ENCODE measurements around the gene SF3B2. TPM values are rescaled to one million over a fixed set of nuclear protein-coding genes. Genes with fewer than 3 reads are reported as not detected.
A peak's percentile ranks its signal among the peaks of the same experiment; 100 is the strongest.

Gene SF3B2, protein sequence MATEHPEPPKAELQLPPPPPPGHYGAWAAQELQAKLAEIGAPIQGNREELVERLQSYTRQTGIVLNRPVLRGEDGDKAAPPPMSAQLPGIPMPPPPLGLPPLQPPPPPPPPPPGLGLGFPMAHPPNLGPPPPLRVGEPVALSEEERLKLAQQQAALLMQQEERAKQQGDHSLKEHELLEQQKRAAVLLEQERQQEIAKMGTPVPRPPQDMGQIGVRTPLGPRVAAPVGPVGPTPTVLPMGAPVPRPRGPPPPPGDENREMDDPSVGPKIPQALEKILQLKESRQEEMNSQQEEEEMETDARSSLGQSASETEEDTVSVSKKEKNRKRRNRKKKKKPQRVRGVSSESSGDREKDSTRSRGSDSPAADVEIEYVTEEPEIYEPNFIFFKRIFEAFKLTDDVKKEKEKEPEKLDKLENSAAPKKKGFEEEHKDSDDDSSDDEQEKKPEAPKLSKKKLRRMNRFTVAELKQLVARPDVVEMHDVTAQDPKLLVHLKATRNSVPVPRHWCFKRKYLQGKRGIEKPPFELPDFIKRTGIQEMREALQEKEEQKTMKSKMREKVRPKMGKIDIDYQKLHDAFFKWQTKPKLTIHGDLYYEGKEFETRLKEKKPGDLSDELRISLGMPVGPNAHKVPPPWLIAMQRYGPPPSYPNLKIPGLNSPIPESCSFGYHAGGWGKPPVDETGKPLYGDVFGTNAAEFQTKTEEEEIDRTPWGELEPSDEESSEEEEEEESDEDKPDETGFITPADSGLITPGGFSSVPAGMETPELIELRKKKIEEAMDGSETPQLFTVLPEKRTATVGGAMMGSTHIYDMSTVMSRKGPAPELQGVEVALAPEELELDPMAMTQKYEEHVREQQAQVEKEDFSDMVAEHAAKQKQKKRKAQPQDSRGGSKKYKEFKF
- 100 to 1,000 TPM; 189 to 264 (median 224) TPM for total RNA-seq
- total RNA-seq (2013), result 166 TPM
- total RNA-seq, result 222 to 484 (median 300) reads per million in 29 experiments

DNA sequence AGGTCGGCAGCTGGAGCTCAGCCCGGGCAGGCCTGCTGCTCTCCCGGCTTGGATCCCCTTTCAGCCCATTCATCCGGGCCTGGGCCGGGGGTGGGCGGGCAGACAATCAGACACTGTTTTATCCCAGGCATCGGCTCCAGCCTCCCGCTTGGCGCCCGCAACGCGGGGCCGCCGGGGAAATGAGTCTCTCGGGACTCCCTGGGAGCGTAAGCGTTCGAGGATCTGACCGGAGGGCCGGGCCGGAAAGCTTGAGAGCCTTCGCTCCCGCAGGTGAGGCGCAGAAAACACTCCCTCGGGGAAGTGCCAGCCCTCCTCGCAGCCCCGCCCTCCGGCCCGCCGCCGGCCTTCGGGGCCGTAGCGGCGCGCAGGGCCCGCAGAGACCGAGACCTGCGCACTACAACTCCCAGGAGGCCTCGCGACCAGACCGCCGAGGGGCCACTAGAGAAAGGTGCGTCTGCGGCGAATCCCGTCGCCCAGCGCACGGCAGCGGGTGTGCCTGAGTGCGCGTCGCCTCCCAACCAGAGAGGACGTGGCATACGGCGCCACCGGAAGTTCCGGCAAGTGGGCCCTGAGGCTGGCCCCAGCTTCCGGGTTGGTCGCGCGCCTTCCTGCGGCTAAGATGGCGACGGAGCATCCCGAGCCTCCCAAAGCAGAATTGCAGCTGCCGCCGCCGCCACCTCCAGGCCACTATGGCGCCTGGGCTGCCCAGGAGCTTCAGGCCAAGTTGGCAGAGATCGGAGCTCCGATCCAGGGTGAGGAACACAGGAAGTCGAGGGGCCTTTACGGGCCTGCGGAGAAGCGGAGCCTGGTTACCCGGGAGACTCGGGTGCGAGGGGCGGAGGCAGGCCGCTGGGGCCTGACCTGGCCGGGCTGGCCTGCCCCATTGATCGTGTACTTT, at the start of gene SF3B2:
Gene SF3B2 (plus strand): TSS at position 599 of the 898 bp plus-strand sequence. CDS start 21 bp downstream, at position 620.
- ChIA-PET CTCF (interaction anchor here (0.8 to 2.0 kb wide), 5 partner anchors 10 to 84 kb away, joined by 3 to 10 read pairs (median 4); no protein-coding TSS in a partner anchor), POLR2A (interaction anchor here (0.5 to 1.2 kb wide), 6 partner anchors 39 to 553 kb away, joined by 3 to 11 read pairs (median 3); partner anchors contain the start of genes BANF1 (in 1 of the 2) and SIPA1 (in 1 of the 2))
- H3K27me3 ChIP-seq (replicated peaks in 1 of 2; ENCODE audit: control insufficient read depth in 2 of 2, extremely low read depth in 1 of 2, insufficient read depth in 2 of 2, low read length in 1 of 2), result peaks cover 0 to 24% of the 10 kb centered on the region in 2 experiments
- peaks cover 11 to 32% of the 10 kb centered on the region in 2 experiments for H3K4me1 ChIP-seq (ENCODE audit: control insufficient read depth in 1 of 2, extremely low read depth in 1 of 2, insufficient read depth in 2 of 2, low read length in 2 of 2)
- no peaks in the 10 kb centered on the region for H3K9me3 ChIP-seq
- H3K27ac ChIP-seq (ENCODE audit: low read length), result peak within 1 kb of the TSS; percentile 86
- Mint-ChIP-seq H3K4me3 (peak within 1 kb of the TSS; percentile 97 to 100 (median 98)), H3K27me3 (peaks cover 4 to 6% of the 10 kb centered on the region in 2 donors), H3K36me3 (peaks cover 13% of the 10 kb centered on the region), H3K9me3 (no peaks in the 10 kb centered on the region), H3K4me1 (peaks cover 30 to 38% (median 32%) of the 10 kb centered on the region in 3 donors), H3K27ac (peak within 1 kb of the TSS; percentile 98 to 99)
- peak; percentile 95 to 99 (median 98) for ATAC-seq (replicated peaks in 1 of 4)
- H3K36me3 ChIP-seq (ENCODE audit: control insufficient read depth in 2 of 2, extremely low read depth in 1 of 2, insufficient read depth in 1 of 2, low read length in 1 of 2), result peaks cover 6 to 32% of the 10 kb centered on the region in 2 donors
- under 1% methylated on average over 84 of the region's 84 CpGs for WGBS (ENCODE audit: insufficient coverage)
- DNase-seq, result peak; percentile 88 to 97 (median 92)
- H3K4me3 ChIP-seq (ENCODE audit: control insufficient read depth in 1 of 2, extremely low read depth in 1 of 2, low read length in 1 of 2), result peak within 1 kb of the TSS; percentile 95

GRCh38 chr11:66002648-66003225, 49.4 kb upstream of the SF3B2 start:
- Histone ChIP-seq H3K36me3 (ENCODE audit: control insufficient read depth in 2 of 2, extremely low read depth in 1 of 2, insufficient read depth in 1 of 2, low read length in 1 of 2) (peaks cover 13 to 45% of the 10 kb centered on the region in 2 donors), H3K4me3 (ENCODE audit: control insufficient read depth in 1 of 2, extremely low read depth in 1 of 2, low read length in 1 of 2) (peak overlapping the region; percentile 82 to 92), H3K9me3 (no peaks in the 10 kb centered on the region), H3K27ac (ENCODE audit: low read length) (peak overlapping the region; percentile 77), H3K27me3 (replicated peaks in 1 of 2; ENCODE audit: control insufficient read depth in 2 of 2, extremely low read depth in 1 of 2, insufficient read depth in 2 of 2, low read length in 1 of 2) (no peaks in the 10 kb centered on the region), H3K4me1 (ENCODE audit: control insufficient read depth in 1 of 2, extremely low read depth in 1 of 2, insufficient read depth in 2 of 2, low read length in 2 of 2) (peaks cover 5 to 27% of the 10 kb centered on the region in 2 experiments)
- H3K4me3 Mint-ChIP-seq, result peak overlapping the region; percentile 95 to 100 (median 99)
- ChIA-PET CTCF (interaction anchor here in 1 of 2 donors (0.6 to 1.4 kb wide), 7 partner anchors 12 to 1999 kb away, joined by 3 to 8 read pairs (median 5); partner anchors contain the start of genes CCDC85B, FIBP and KAT5), POLR2A (interaction anchor here in 1 of 2 donors (0.6 to 1.0 kb wide), 2 partner anchors 50 to 144 kb away, joined by 3 read pairs; no protein-coding TSS in a partner anchor)
- peak overlapping the region; percentile 99 to 100 for H3K27ac Mint-ChIP-seq
- under 1% methylated on average over 36 of the region's 40 CpGs for WGBS (ENCODE audit: insufficient coverage)
- no peaks in the 10 kb centered on the region for H3K9me3 Mint-ChIP-seq
- H3K4me1 Mint-ChIP-seq, result peaks cover 22 to 46% (median 43%) of the 10 kb centered on the region in 3 donors
- H3K36me3 Mint-ChIP-seq, result peaks cover 33% of the 10 kb centered on the region
- H3K27me3 Mint-ChIP-seq, result no peaks in the 10 kb centered on the region
- DNase-seq, result peak in 6 of 35 experiments; percentile 62 to 87 (median 72)
- peak; percentile 78 to 82 (median 80) for ATAC-seq (replicated peaks in 1 of 4)

- peak overlapping the region; percentile 84 to 89 for H3K27ac Mint-ChIP-seq
- WGBS (ENCODE audit: insufficient coverage), result 72% methylated on average over 5 of the region's 6 CpGs
- ChIA-PET POLR2A (no interaction called here), CTCF (interaction anchor here in 1 of 2 donors (1.4 kb wide), 1 partner anchor 292 kb away, joined by 6 read pairs; the partner anchor contains the start of gene KAT5)
- no peaks in the 10 kb centered on the region for H3K27me3 ChIP-seq (replicated peaks in 1 of 2; ENCODE audit: control insufficient read depth in 2 of 2, extremely low read depth in 1 of 2, insufficient read depth in 2 of 2, low read length in 1 of 2)
- ATAC-seq (replicated peaks in 1 of 4) (no peak), DNase-seq (no peak)
- peak overlapping the region; percentile 64 to 82 for H3K4me3 ChIP-seq (ENCODE audit: control insufficient read depth in 1 of 2, extremely low read depth in 1 of 2, low read length in 1 of 2)
- H3K9me3 Mint-ChIP-seq, result no peaks in the 10 kb centered on the region
- H3K4me3 Mint-ChIP-seq, result peak overlapping the region; percentile 95 to 100 (median 99)
- H3K4me1 Mint-ChIP-seq, result peaks cover 16 to 46% (median 43%) of the 10 kb centered on the region in 3 donors
- peaks cover 28% of the 10 kb centered on the region for H3K36me3 Mint-ChIP-seq
- no peaks in the 10 kb centered on the region for H3K9me3 ChIP-seq
- peaks cover 5 to 27% of the 10 kb centered on the region in 2 experiments for H3K4me1 ChIP-seq (ENCODE audit: control insufficient read depth in 1 of 2, extremely low read depth in 1 of 2, insufficient read depth in 2 of 2, low read length in 2 of 2)
- peak overlapping the region; percentile 55 for H3K27ac ChIP-seq (ENCODE audit: low read length)
- no peaks in the 10 kb centered on the region for H3K27me3 Mint-ChIP-seq
- peaks cover 13 to 39% of the 10 kb centered on the region in 2 donors for H3K36me3 ChIP-seq (ENCODE audit: control insufficient read depth in 2 of 2, extremely low read depth in 1 of 2, insufficient read depth in 1 of 2, low read length in 1 of 2)
Observed at GRCh38 chr11:66003291-66003690, 48.9 kb upstream of the SF3B2 start.

- Histone ChIP-seq H3K36me3 (ENCODE audit: control insufficient read depth in 2 of 2, extremely low read depth in 1 of 2, insufficient read depth in 1 of 2, low read length in 1 of 2) (peaks cover 13 to 31% of the 10 kb centered on the region in 2 donors), H3K4me1 (ENCODE audit: control insufficient read depth in 1 of 2, extremely low read depth in 1 of 2, insufficient read depth in 2 of 2, low read length in 2 of 2) (peaks cover 5 to 27% of the 10 kb centered on the region in 2 experiments), H3K27me3 (replicated peaks in 1 of 2; ENCODE audit: control insufficient read depth in 2 of 2, extremely low read depth in 1 of 2, insufficient read depth in 2 of 2, low read length in 1 of 2) (no peaks in the 10 kb centered on the region), H3K9me3 (no peaks in the 10 kb centered on the region), H3K4me3 (ENCODE audit: control insufficient read depth in 1 of 2, extremely low read depth in 1 of 2, low read length in 1 of 2) (no peak overlapping the region), H3K27ac (ENCODE audit: low read length) (no peak overlapping the region)
- H3K27ac Mint-ChIP-seq, result peak overlapping the region; percentile 8 to 28
- WGBS (ENCODE audit: insufficient coverage), result 25% methylated on average over 1 of the region's 4 CpGs
- H3K27me3 Mint-ChIP-seq, result no peaks in the 10 kb centered on the region
- peaks cover 15 to 43% (median 42%) of the 10 kb centered on the region in 3 donors for H3K4me1 Mint-ChIP-seq
- H3K36me3 Mint-ChIP-seq, result peaks cover 19% of the 10 kb centered on the region
- POLR2A ChIA-PET, result no interaction called here
- CTCF ChIA-PET, result no interaction called here
- ATAC-seq (replicated peaks in 1 of 4) (no peak), DNase-seq (no peak)
- no peaks in the 10 kb centered on the region for H3K9me3 Mint-ChIP-seq
- H3K4me3 Mint-ChIP-seq, result peak overlapping the region; percentile 44 to 95 (median 47)
Observed at GRCh38 chr11:66004186-66004585, 48.0 kb upstream of the SF3B2 start.

DNA sequence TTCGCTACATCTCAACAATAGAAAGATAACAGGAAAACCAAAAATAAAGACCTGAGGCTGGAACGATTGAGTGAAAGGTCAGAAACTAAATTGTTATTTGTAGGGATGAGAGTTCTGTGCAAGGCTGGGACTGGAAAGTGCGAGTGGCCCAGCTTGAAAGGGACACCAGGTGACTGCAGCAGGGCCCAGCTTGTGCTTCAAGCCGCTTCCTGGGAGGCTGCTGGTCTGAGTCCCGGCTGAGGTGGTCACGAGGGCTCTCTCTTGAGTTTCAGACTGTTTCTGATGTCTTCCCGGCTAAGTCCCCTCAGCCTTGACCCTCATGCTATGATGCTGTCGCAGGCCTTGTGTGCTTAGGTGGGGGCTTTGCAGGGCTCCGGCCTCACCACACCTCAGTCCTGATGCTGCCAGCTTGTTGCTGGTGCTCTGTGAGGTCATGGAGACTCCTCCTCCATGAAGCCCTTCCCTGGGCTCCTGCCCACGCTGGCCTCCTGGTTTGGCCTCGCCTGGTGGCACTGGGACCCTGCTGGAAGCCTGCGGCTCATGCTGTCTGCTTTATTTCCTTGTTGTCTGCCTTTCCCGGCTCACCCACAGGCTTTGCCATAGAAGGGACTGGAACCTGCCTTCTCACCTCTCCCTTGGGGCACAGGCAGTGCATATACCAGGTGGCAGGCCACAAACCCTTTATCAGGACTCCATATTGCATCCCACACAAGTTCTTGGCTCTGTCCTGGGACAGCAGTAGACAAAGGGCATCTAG, 45.9 kb upstream of the SF3B2 start:
- no peaks in the 10 kb centered on the region for H3K9me3 ChIP-seq
- no peak overlapping the region for H3K4me3 Mint-ChIP-seq
- H3K36me3 Mint-ChIP-seq, result peaks cover 11% of the 10 kb centered on the region
- no peaks in the 10 kb centered on the region for H3K9me3 Mint-ChIP-seq
- H3K27me3 ChIP-seq (replicated peaks in 1 of 2; ENCODE audit: control insufficient read depth in 2 of 2, extremely low read depth in 1 of 2, insufficient read depth in 2 of 2, low read length in 1 of 2), result peaks cover under 1 to 8% of the 10 kb centered on the region in 2 experiments
- ATAC-seq (replicated peaks in 1 of 4), result no peak
- H3K4me3 ChIP-seq (ENCODE audit: control insufficient read depth in 1 of 2, extremely low read depth in 1 of 2, low read length in 1 of 2), result no peak overlapping the region
- H3K27me3 Mint-ChIP-seq, result peaks cover 0 to 6% of the 10 kb centered on the region in 2 donors
- no peak for DNase-seq
- H3K27ac ChIP-seq (ENCODE audit: low read length), result no peak overlapping the region
- WGBS (ENCODE audit: insufficient coverage), result 94% methylated on average over 10 of the region's 13 CpGs
- ChIA-PET POLR2A (no interaction called here), CTCF (no interaction called here)
- H3K4me1 Mint-ChIP-seq, result peaks cover 10 to 26% (median 25%) of the 10 kb centered on the region in 3 donors
- H3K27ac Mint-ChIP-seq, result no peak overlapping the region
- peaks cover 2 to 11% of the 10 kb centered on the region in 2 experiments for H3K4me1 ChIP-seq (ENCODE audit: control insufficient read depth in 1 of 2, extremely low read depth in 1 of 2, insufficient read depth in 2 of 2, low read length in 2 of 2)
- peaks cover 7 to 17% of the 10 kb centered on the region in 2 donors for H3K36me3 ChIP-seq (ENCODE audit: control insufficient read depth in 2 of 2, extremely low read depth in 1 of 2, insufficient read depth in 1 of 2, low read length in 1 of 2)

All from T-cell (primary cell).